ENCODE results near the gene PHACTR1.

Gene PHACTR1

DNA sequence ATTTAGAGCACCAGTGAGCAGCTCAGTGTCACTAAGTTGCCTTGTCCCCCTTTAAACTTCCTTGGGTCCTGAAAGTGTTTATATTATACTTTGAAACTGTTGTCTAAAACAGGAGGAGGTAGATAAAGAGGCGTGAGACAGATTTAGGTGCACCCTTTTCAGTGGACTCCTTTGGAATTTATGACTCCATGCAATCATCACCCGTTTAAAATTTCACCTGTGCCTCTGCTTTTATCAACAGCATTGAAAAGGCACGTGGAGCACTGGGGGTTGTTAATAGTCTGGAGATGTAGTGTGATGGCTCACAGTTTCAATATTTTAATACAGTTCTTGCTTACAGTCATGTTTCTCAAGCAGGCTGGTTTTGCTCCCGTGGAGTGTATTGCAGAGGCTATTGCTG, 162.2 kb downstream of the PHACTR1 start:
- H3K4me3 ChIP-seq (ENCODE audit: low read depth, low read length) = no peak overlapping the region
- no peak for DNase-seq (ENCODE audit: low read depth, low spot score)
- TF ChIP-seq, protein P1, sequence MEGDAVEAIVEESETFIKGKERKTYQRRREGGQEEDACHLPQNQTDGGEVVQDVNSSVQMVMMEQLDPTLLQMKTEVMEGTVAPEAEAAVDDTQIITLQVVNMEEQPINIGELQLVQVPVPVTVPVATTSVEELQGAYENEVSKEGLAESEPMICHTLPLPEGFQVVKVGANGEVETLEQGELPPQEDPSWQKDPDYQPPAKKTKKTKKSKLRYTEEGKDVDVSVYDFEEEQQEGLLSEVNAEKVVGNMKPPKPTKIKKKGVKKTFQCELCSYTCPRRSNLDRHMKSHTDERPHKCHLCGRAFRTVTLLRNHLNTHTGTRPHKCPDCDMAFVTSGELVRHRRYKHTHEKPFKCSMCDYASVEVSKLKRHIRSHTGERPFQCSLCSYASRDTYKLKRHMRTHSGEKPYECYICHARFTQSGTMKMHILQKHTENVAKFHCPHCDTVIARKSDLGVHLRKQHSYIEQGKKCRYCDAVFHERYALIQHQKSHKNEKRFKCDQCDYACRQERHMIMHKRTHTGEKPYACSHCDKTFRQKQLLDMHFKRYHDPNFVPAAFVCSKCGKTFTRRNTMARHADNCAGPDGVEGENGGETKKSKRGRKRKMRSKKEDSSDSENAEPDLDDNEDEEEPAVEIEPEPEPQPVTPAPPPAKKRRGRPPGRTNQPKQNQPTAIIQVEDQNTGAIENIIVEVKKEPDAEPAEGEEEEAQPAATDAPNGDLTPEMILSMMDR (IDR thresholded peaks at IDR 0.05; ENCODE audit: low read depth, low read length) = no peak
- in situ Hi-C loops (cut with HindIII; ENCODE audit: low sequenced_read_pairs) = no loop called here

- H3K4me3 ChIP-seq (ENCODE audit: low read depth, low read length) = no peak overlapping the region
- in situ Hi-C loops (cut with HindIII; ENCODE audit: low sequenced_read_pairs) = no loop called here
- TF ChIP-seq, protein P1 (IDR thresholded peaks at IDR 0.05; ENCODE audit: low read depth, low read length) = no peak
- no peak for DNase-seq (ENCODE audit: low read depth, low spot score)
Observed at GRCh38 chr6:12882761-12883290, 166.3 kb downstream of the PHACTR1 start.

DNA sequence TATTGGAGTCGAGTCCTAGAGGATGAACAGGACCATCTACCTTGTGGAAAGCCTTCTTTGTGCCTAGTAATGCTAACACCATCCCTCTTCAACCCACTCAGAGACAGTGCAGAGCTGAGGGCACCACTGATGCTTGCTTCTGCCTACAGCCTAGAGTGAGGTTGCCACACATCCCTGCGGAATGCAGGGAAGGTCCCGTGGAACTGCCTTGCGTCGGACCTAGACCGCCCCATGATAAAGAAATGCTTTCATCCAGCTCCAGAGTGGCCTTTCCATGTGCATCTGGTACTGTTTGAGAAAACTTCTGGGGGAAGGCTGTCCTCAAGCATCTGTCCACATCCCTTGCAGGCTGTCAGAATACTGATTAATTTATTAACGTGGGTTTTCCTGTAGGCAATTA, 168.4 kb downstream of the PHACTR1 start:
- in situ Hi-C loops (cut with HindIII; ENCODE audit: low sequenced_read_pairs) = no loop called here
- TF ChIP-seq, protein P1 (IDR thresholded peaks at IDR 0.05; ENCODE audit: low read depth, low read length) = no peak
- no peak overlapping the region for H3K4me3 ChIP-seq (ENCODE audit: low read depth, low read length)
- DNase-seq (ENCODE audit: low read depth, low spot score) = no peak

DNA sequence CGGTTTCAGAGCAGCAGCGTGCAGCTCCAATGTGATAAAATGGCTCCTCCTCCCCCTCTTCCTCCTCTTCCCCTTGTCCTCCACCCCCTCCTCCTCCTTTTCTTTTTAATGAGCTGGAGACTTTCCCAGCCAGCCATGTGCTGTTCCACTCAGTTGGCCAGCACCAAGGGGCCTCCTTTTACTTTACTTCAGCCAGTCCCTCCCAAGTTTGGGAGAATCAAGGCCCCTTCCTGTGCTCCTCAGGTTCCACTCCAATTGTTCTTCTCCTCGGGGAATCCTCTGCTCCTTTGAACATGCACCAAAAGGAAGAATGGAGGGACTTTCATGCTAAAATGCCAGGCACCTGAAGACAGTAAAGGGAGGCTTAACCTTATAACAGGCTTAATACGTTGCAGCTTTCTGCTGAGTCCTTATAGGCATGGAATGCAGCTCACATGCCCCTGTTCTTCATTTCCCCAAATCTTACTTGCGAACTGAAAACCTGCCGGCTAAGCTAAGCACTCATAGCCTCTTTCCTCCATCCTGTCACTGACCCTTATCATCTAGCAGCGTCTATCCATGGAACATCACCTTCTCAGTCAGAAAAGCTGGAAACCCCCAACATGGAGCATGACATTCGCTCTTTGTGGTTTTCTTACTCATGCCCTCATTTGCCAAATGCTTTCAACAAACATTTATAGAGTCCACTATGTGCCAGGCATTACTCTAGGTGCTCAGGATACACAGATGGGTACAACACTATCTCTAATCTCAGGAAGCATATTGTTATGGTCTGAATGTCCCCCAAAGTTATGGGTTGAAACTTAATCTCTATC, 170.6 kb downstream of the PHACTR1 start:
- in situ Hi-C loops (cut with HindIII; ENCODE audit: low sequenced_read_pairs) = no loop called here
- TF ChIP-seq, protein P1 (IDR thresholded peaks at IDR 0.05; ENCODE audit: low read depth, low read length) = no peak
- peak; percentile 23 for DNase-seq (ENCODE audit: low read depth, low spot score)
- no peak overlapping the region for H3K4me3 ChIP-seq (ENCODE audit: low read depth, low read length)

GRCh38 chr6:12890171-12890790, 173.7 kb downstream of the PHACTR1 start:
- in situ Hi-C loops (cut with HindIII; ENCODE audit: low sequenced_read_pairs) = no loop called here
- no peak for DNase-seq (ENCODE audit: low read depth, low spot score)
- H3K4me3 ChIP-seq (ENCODE audit: low read depth, low read length) = no peak overlapping the region
- TF ChIP-seq, protein P1 (IDR thresholded peaks at IDR 0.05; ENCODE audit: low read depth, low read length) = peak; percentile 66

- no peak overlapping the region for H3K4me3 ChIP-seq (ENCODE audit: low read depth, low read length)
- TF ChIP-seq, protein P1 (IDR thresholded peaks at IDR 0.05; ENCODE audit: low read depth, low read length) = no peak
- in situ Hi-C loops (cut with HindIII; ENCODE audit: low sequenced_read_pairs) = no loop called here
Observed at GRCh38 chr6:12891595-12891994, 175.0 kb downstream of the PHACTR1 start.

More at GRCh38 chr6:12891595-12891994, 175.0 kb downstream of the PHACTR1 start:
- DNase-seq (ENCODE audit: low read depth, low spot score) = no peak
